ENCODE measurements around the gene PKP2.

DNA sequence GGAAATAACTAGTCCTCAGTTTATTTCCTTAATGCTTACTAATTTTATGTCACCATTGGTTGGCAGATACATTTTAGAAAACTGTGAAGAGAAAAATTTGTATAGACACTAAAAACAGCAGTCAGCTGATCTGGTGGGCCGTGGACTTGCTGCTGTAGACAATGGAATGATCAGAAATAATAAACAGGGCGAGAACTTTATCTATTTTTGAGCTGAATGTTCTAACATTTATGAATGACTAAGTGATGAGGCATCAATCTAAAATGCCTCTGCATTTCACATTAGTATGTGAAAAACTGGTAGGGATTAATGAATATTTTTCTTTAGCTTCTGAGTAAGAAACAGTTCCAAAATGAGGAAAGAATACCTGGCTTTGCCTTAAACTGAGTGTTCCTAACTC, 24.8 kb upstream of the PKP2 start:
- no peak for TF ChIP-seq POLR2AphosphoS5 (IDR thresholded peaks at IDR 0.05; ENCODE audit: insufficient read depth in 1 of 2, low read depth in 1 of 2)
- TF ChIP-seq CTCF (IDR thresholded peaks at IDR 0.05), result no peak
- TF ChIP-seq POLR2A (IDR thresholded peaks at IDR 0.05), result no peak

All from vagina (tissue), 2 donors.